Embryonic facial prominence (tissue), 1 donor: ENCODE results near the gene A3GALT2.
"Not testable (repeated sequence)": the region's sequence is repeated elsewhere in the genome, so short reads cannot be mapped to it uniquely, and the experiment has no call there.

Experiments used
- DNase-seq: peaks from one replicate; pipeline ENCODE4 v3.0.0-alpha.2; 2016; ENCODE audit errors: extremely low spot score

The A3GALT2 gene

DNA sequence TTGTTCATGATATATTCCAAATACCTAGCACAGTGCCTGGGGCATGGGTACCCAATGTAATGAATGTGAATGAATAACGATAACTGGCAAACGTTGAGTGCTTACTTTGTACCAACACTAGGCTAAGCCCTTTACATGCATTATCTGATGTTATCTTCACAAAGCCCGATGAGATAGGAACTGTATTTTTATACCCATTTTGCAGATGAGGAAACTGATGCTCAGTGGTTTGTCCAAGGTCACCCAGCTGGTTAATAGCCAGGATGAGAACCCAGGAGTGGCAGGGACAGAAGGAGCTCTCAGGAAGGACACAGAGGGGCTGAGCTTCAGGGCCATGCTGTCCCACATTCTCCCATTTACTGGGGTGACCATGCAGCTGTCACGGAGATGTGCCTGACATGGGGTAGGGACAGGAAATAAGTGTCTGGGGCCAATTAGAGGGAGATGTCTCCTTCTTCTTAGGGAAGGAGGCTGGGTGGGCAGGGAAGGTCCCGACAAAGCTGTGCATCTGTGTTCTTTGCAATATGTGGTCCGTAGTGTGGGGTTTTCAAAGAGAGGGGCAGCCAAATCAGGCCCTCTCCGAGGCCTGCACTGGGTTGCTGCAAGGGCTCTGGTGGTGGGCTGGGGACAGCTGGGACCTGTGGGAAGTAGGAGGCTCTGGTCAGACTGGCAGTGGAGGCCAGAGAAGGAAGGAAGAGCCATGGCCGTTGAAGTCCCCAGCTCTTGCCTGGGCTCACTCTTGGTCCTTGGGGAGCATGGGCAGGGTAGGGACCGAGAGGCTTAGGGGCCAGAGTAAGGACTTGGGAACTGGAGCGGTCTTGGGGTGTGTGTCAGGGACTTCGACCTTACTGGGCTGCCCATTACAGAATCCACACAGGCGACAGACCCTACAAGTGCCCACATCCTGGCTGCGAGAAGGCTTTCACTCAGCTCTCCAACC, 26.6 kb downstream of the A3GALT2 start:
- DNase-seq: no peak

DNA sequence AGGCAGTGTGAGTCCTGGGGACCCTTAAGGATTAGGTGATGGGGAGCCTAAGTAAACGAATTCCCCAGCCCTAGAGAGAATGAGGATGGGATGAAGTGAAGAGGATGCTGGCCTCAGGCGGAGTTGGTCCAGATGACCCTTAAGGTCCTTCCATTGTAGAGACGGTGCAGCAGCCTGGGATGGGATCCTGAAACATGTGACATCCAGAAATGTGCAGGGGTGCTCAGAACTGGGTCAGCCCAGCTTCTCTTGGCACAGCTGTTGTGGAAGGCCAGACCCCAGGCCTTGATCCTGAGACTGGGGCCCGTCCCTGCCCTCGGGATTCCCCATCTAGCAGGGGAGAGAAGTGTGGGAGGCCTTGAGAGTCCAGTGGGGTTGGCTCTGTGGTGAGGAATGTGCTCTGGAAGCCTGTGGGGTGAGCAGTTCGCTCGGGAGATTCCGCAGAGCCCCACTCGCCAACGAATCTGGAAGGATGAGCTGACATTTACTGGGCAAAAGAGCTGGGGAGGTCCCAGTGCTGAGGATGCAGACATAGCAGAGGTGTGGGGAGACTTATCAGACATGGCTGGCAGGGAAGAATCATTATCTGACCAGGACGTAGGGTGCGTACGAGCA, 28.1 kb downstream of the A3GALT2 start:
- no peak for DNase-seq

DNA sequence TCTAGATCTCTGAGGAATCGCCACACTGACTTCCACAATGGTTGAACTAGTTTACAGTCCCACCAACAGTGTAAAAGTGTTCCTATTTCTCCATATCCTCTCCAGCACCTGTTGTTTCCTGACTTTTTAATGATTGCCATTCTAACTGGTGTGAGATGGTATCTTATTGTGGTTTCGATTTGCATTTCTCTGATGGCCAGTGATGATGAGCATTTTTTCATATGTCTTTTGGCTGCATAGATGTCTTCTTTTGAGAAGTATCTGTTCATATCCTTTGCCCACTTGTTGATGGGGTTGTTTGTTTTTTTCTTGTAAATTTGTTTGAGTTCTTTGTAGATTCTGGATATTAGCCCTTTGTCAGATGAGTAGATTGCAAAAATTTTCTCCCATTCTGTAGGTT, 30.3 kb downstream of the A3GALT2 start:
- not testable (repeated sequence) for DNase-seq

DNA sequence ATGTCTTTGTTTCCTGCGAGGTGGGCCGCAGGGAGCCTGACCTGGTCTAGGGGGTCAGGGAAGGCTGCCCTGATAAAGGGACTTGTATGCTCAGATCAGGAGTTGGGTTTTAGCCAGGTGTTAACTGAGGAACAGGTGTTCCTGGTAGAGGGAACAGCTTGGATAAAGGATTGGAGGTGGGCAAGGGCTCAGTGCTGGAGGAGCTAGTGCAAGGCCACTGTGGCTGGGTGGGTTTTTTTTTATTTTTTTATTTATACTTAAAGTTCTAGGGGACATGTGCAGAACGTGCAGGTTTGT, 31.1 kb downstream of the A3GALT2 start:
- no peak for DNase-seq

DNA sequence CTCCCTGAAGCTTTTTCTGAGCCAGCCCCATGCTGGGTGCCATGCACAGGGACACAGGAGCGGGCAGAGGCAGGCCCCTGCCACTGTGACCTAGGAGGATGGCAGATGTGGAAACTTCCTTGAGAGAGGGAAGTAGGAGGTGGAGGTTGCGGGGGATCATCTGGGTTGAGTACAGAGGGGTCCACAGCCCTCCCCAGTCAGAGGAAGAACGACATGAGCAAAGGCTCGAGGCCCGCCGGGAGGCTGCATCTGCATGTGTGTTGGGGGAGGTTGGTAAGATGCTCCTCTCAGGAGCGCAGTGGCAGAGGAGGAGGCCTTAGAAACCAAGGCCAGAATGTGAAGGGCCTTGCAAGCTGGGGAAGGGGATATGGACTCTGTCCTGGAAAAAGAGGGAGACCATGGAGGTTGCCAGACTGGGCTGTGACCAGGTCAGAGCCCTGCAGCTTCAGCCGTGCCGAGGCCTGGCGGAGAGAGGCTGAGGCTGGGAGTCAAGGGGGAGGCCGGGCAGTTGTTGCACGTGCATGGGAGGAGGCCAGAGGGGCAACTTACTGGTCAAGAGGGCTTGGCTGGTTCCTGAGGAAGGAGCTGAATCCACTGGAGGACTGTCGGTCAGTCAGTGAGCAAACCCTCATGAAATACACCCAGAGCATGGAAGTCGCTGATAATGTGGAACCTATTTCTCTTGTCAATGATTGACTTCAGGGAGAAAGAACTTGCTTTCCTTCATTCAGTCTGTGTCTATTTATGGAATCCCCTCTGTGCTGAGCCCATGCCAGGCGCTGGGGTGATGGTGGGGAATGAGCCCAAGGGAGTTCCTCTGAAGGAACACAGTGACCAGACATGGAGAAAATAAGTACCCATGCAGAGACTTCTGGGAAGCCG, 31.7 kb downstream of the A3GALT2 start:
- no peak for DNase-seq

DNA sequence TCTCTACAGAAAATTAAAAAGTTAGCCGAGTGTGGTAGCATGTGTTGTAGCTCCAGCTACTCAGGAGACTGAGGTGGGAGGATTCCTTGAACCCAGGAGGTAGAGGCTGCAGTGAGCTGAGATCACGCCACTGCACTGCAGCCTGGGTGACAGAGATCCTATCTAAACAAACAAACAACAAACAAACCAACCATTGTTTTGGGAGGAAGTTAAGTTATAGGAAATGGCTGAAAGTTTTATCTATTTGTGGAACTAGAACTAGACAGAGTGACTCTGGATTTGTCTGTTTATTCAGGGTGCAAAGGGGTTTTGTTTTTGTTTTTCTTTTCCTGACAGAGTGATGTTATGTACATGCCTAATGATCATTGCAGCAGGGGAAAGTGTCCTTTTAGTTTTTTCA, 33.6 kb downstream of the A3GALT2 start:
- no peak for DNase-seq

GRCh38 chr1:33286451-33287185, 34.3 kb downstream of the A3GALT2 start:
- no peak for DNase-seq

- DNase-seq: no peak
Observed at GRCh38 chr1:33284049-33284448, 36.8 kb downstream of the A3GALT2 start.

GRCh38 chr1:33282791-33283190, 38.1 kb downstream of the A3GALT2 start:
- no peak for DNase-seq

DNA sequence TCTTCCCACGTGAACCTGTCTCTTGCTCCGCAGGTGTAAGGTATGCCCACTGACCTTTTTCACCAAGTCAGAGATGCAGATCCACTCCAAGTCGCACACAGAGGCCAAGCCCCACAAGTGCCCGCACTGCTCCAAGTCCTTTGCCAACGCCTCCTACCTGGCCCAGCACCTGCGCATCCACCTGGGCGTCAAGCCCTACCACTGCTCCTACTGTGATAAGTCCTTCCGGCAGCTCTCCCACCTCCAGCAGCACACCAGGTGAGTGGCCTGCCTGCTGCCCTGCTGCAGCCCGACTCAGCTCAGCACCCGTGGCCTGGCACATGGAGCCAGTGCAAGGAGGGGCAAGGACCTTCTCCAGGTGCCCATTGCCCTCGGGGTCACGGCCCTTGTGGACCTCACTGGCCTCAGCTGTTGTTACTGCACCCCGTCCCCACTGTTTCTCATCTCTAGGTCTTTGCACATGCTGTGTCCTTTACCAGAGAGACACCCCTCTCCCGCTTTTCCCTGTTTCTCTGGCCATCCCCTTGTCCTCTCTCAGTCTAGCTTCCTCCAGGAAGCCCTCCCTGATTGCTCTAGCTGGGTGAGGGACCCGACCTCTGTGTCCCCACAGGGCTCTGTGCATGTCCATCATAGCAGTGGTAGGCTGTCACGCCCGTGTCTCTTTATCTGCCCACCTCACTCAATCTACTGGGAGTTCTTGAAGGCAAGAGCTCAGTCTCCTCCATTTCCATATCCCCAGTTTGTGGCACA, 39.2 kb downstream of the A3GALT2 start:
- no peak for DNase-seq

GRCh38 chr1:33280091-33280661, 40.7 kb downstream of the A3GALT2 start:
- DNase-seq: no peak

GRCh38 chr1:33277488-33278084, 43.3 kb downstream of the A3GALT2 start:
- no peak for DNase-seq

DNA sequence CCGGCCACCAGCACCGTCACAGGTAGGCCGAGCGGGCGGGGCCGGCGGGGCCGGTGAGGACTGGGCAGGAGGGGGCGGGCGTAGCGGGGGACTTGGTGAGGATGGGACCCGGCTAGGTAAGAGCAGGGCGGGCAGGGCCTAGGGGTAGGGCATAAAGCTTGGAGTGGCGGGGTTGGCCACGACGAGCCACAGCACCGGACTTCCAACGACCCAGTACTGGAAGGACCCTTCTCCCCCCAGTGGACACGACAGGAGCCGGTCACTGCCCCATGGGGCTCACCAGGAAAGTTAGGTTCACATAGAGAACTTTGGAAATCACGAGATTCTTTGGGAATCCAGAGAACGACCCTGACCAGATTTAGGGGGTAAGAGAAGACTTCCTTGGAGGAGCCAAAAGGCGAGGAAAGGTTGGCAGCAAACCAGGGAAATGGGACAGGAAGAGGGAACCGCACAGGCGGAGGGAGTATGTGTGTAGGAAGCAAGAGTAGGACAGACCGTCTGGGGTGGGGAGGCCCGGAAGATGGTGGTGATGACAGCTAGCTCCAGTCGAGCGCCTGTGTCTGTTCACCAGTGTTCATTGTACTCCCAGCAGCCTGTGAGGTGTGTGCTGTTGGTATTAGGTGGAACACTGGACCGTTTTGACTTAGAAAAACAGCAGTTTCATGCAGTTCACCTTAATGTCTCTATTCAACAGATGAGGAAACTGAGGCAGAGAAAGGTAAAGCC, 44.2 kb downstream of the A3GALT2 start:
- DNase-seq: no peak

GRCh38 chr1:33275706-33276572, 45.0 kb downstream of the A3GALT2 start:
- DNase-seq: no peak

DNA sequence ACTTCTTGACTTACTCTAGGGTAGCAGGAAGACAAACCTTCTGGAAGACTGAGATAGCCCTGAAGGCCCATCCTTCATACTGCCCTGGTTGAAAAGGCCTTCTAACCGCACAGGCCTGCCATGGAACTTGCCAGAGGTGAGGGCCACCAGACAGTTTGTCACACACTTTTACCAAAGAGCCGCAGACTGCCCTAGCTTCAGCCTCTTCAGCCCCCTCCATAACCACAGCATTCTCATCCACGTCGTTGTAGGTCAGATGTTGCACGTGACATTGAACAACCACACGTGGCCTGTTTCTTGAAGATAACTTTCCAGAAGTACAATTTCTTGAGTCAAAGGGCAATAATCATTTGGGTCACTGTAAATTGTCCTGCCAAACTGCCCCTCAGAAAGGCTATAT, 45.7 kb downstream of the A3GALT2 start:
- no peak for DNase-seq

GRCh38 chr1:33274446-33274845, 46.5 kb downstream of the A3GALT2 start:
- DNase-seq: no peak

DNA sequence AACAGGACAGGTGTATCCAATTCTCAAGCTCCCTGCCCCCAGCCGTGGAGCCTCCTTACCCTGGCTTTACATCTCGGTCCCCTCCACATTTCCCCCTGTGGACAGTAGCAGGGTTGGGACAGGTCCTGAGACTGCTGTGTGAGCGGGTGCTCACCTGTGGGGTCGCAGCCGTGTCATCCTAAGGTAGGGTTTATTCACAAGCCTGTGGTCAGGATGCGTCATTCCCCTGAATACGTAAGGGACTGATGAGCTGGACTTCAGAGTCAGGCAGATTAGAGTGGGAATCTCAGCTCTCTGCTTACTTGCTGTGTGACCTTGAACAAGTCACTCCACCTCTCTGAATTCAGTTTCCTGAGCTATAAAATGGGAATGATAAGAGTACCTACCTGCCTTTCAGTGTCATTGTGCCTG, 46.9 kb downstream of the A3GALT2 start:
- DNase-seq: no peak

DNA sequence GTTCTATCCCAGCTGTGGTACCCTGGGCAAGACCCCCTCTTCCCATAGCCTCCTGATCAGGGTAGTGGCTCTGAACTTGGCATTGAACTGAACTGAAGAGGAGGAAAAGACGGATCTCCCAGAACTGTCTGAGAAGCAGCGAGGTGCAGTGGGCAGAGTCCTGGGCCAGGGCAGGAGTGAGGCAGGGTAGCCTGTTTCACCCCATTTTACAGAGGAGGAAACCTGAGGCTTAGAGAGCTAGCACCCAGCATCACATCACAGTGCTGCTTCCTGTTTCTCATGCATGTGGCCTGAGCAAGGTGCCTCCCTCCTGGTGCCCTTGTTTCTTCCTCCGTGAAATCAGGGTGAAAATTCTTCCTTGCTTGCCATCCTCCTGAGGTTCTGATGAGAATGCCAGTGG, 47.5 kb downstream of the A3GALT2 start:
- no peak for DNase-seq

DNA sequence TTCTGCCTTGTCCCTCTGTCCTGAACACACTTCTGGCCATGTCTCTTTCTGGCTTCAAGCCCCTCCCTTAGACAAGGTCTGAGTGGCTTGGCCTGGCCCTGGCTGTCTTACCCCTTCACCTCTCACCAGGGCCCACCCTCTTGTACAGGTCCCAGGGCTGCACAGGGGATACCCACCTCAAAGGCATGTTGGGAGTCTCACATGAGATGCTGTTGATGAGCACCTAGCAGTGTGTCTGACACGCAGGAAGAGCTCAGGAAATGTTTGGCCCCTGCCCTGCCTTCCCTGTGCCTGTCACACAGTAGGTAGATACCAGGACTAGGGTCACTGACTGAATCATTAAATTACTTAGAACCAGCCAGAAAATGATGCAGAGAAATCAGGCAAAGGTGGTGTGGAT, 48.0 kb downstream of the A3GALT2 start:
- no peak for DNase-seq
